IPS-11a (cell line): Measurements from ENCODE around the gene EVA1C.
"Not testable (repeated sequence)": the region's sequence is repeated elsewhere in the genome, so short reads cannot be mapped to it uniquely, and the experiment has no call there.

Source experiments
- H3K4me3 ChIP-seq: one replicate; pipeline ENCODE4 v1.5.1; 2013; ENCODE audit warnings: low read depth, low read length, control low read depth

EVA1C gene

GRCh38 chr21:32423320-32424190 is 11.0 kb downstream of the EVA1C start:
- no peak overlapping the region for H3K4me3 ChIP-seq

GRCh38 chr21:32424191-32424535 is 11.7 kb downstream of the EVA1C start:
- no peak overlapping the region for H3K4me3 ChIP-seq

- H3K4me3 ChIP-seq = no peak overlapping the region
These were observed 12.2 kb downstream of the EVA1C start for GRCh38 chr21:32424674-32425073.

- no peak overlapping the region for H3K4me3 ChIP-seq
These were observed 13.1 kb downstream of the EVA1C start for GRCh38 chr21:32425628-32426027.

- H3K4me3 ChIP-seq = no peak overlapping the region
These were observed 13.6 kb downstream of the EVA1C start for GRCh38 chr21:32426066-32426465.

- H3K4me3 ChIP-seq = no peak overlapping the region
These were observed 14.1 kb downstream of the EVA1C start for GRCh38 chr21:32426592-32427051.

- no peak overlapping the region for H3K4me3 ChIP-seq
These were observed 15.6 kb downstream of the EVA1C start for GRCh38 chr21:32427958-32428623.

- H3K4me3 ChIP-seq = not testable (repeated sequence)
These were observed 20.6 kb downstream of the EVA1C start for GRCh38 chr21:32432982-32433660.

- no peak overlapping the region for H3K4me3 ChIP-seq
These were observed 25.2 kb downstream of the EVA1C start for GRCh38 chr21:32437729-32438128.

- H3K4me3 ChIP-seq = no peak overlapping the region
These were observed 30.2 kb downstream of the EVA1C start for GRCh38 chr21:32442566-32443318.

- H3K4me3 ChIP-seq = no peak overlapping the region
These were observed 32.6 kb downstream of the EVA1C start for GRCh38 chr21:32445101-32445500.

- H3K4me3 ChIP-seq = not testable (repeated sequence)
These were observed 33.9 kb downstream of the EVA1C start for GRCh38 chr21:32446440-32446839.

- no peak overlapping the region for H3K4me3 ChIP-seq
These were observed 34.7 kb downstream of the EVA1C start for GRCh38 chr21:32447224-32447623.

- no peak overlapping the region for H3K4me3 ChIP-seq
These were observed 36.5 kb downstream of the EVA1C start for GRCh38 chr21:32448803-32449594.

GRCh38 chr21:32450881-32451701 is 38.6 kb downstream of the EVA1C start:
- H3K4me3 ChIP-seq = not testable (repeated sequence)

- not testable (repeated sequence) for H3K4me3 ChIP-seq
These were observed 39.7 kb downstream of the EVA1C start for GRCh38 chr21:32452191-32452590.

GRCh38 chr21:32452641-32453040 is 40.1 kb downstream of the EVA1C start:
- H3K4me3 ChIP-seq = no peak overlapping the region

- no peak overlapping the region for H3K4me3 ChIP-seq
These were observed 43.0 kb downstream of the EVA1C start for GRCh38 chr21:32455548-32455947.

GRCh38 chr21:32456497-32456918 is 44.0 kb downstream of the EVA1C start:
- no peak overlapping the region for H3K4me3 ChIP-seq
